Mesenchymal stem cell (in vitro differentiated cells and primary cell): Measurements from ENCODE around the gene IGSF11. TPM values are rescaled to one million over a fixed set of nuclear protein-coding genes. Genes with fewer than 3 reads are reported as not detected.

Experiments
- DNase-seq: peaks from one replicate; pipeline ENCODE4 v3.0.0-alpha.2; 2013
- H2AFZ ChIP-seq: one replicate; pipeline ENCODE4 v1.6.1; 2013; ENCODE audit warnings: low read depth, mild to moderate bottlenecking, control low read depth, inconsistent platforms, low read length, moderate library complexity
- H2AK5ac ChIP-seq: 2 replicates; pipeline ENCODE4 v1.6.1; 2013; ENCODE audit warnings: low read length, moderate library complexity, mild to moderate bottlenecking, inconsistent platforms; ENCODE audit not compliant: severe bottlenecking
- H2BK120ac ChIP-seq: one replicate; pipeline ENCODE4 v1.6.1; 2013; ENCODE audit warnings: low read depth, mild to moderate bottlenecking, inconsistent platforms, low read length, moderate library complexity
- H2BK12ac ChIP-seq, 2 experiments: one replicate each; pipeline ENCODE4 v1.6.1; 2013; ENCODE audit warnings: inconsistent platforms in 2 of 2, low read length in 2 of 2, mild to moderate bottlenecking in 2 of 2, moderate library complexity in 2 of 2, control low read depth in 1 of 2
- H2BK15ac ChIP-seq: one replicate; pipeline ENCODE4 v1.6.1; 2013; ENCODE audit warnings: mild to moderate bottlenecking, low read depth, inconsistent platforms; ENCODE audit not compliant: poor library complexity, severe bottlenecking
- H2BK5ac ChIP-seq: 2 replicates; pipeline ENCODE4 v1.6.1; 2013; ENCODE audit warnings: low read depth, mild to moderate bottlenecking, low read length, control low read depth, inconsistent platforms; ENCODE audit not compliant: poor library complexity, severe bottlenecking
- H3K14ac ChIP-seq, 2 experiments: one replicate each; pipeline ENCODE4 v1.6.1; 2013; ENCODE audit warnings: inconsistent platforms in 2 of 2, low read length in 2 of 2, control low read depth in 1 of 2, mild to moderate bottlenecking in 1 of 2, moderate library complexity in 1 of 2
- H3K18ac ChIP-seq, 2 experiments: one replicate each; pipeline ENCODE4 v1.6.1; 2013; ENCODE audit warnings: inconsistent platforms in 2 of 2, low read length in 2 of 2, control low read depth in 1 of 2, low read depth in 1 of 2, mild to moderate bottlenecking in 1 of 2
- H3K23ac ChIP-seq, 2 experiments: one replicate each; pipeline ENCODE4 v1.6.1; 2013; ENCODE audit warnings: inconsistent platforms in 2 of 2, low read length in 2 of 2, mild to moderate bottlenecking in 2 of 2, moderate library complexity in 2 of 2, control low read depth in 1 of 2
- H3K27ac ChIP-seq: 2 replicates; pipeline ENCODE4 v1.5.1; 2013; ENCODE audit warnings: mild to moderate bottlenecking, moderate library complexity, low read length, control low read depth, inconsistent platforms; ENCODE audit not compliant: poor library complexity, severe bottlenecking
- H3K27me3 ChIP-seq, 2 experiments: 2 replicates each; pipeline versions ENCODE4 v1.6.1 to v1.7.0; 2013; ENCODE audit warnings: low read length in 2 of 2, mild to moderate bottlenecking in 2 of 2, moderate library complexity in 2 of 2, control low read depth in 1 of 2, inconsistent platforms in 1 of 2; ENCODE audit not compliant: control insufficient read depth in 1 of 2, insufficient read depth in 1 of 2
- H3K36me3 ChIP-seq, 2 experiments: 2 replicates each; pipeline versions ENCODE4 v1.6.1 to v1.7.0; 2013; ENCODE audit warnings: low read length in 2 of 2, control low read depth in 1 of 2, inconsistent platforms in 1 of 2, low read depth in 1 of 2, mild to moderate bottlenecking in 1 of 2; ENCODE audit not compliant: insufficient read depth in 2 of 2, control insufficient read depth in 1 of 2
- H3K4ac ChIP-seq, 2 experiments: one replicate each; pipeline ENCODE4 v1.6.1; 2013; ENCODE audit warnings: inconsistent platforms in 2 of 2, low read length in 2 of 2, mild to moderate bottlenecking in 2 of 2, moderate library complexity in 2 of 2, control low read depth in 1 of 2, low read depth in 1 of 2
- H3K4me1 ChIP-seq: 2 replicates; pipeline ENCODE4 v1.6.1; 2013; ENCODE audit warnings: low read depth, low read length, control low read depth; ENCODE audit not compliant: control insufficient read depth, insufficient read depth
- H3K4me2 ChIP-seq: 2 replicates; pipeline ENCODE4 v1.6.1; 2013; ENCODE audit warnings: low read length, mild to moderate bottlenecking, inconsistent platforms; ENCODE audit not compliant: poor library complexity, severe bottlenecking
- H3K4me3 ChIP-seq, 2 experiments: 2 replicates each; pipeline versions ENCODE4 v1.5.1 to v1.7.0; 2013; ENCODE audit warnings: low read length in 2 of 2, mild to moderate bottlenecking in 2 of 2, control low read depth in 1 of 2, low read depth in 1 of 2; ENCODE audit not compliant: insufficient read depth in 1 of 2
- H3K79me1 ChIP-seq: replicated peaks from 2 replicates; pipeline ENCODE4 v1.6.1; 2013; ENCODE audit warnings: mild to moderate bottlenecking, control low read depth, low read length, inconsistent platforms; ENCODE audit not compliant: poor library complexity, severe bottlenecking
- H3K9ac ChIP-seq: 2 replicates; pipeline ENCODE4 v1.7.0; 2013; ENCODE audit warnings: mild to moderate bottlenecking, low read length, moderate library complexity
- H3K9me3 ChIP-seq: 2 replicates; pipeline ENCODE4 v1.7.0; 2013; ENCODE audit warnings: mild to moderate bottlenecking, low read length; ENCODE audit not compliant: control insufficient read depth
- H4K8ac ChIP-seq: one replicate; pipeline ENCODE4 v1.6.1; 2013; ENCODE audit warnings: inconsistent platforms, mild to moderate bottlenecking, low read length, moderate library complexity
- H4K91ac ChIP-seq: one replicate; pipeline ENCODE4 v1.6.1; 2013; ENCODE audit warnings: mild to moderate bottlenecking, low read length, inconsistent platforms
- WGBS: methylation state at CpG from one replicate; pipeline ENCODE4 v1.1.7; 2013; ENCODE audit warnings: mixed read lengths; 5-methylcytosine and 5-hydroxymethylcytosine counted together
- polyA plus RNA-seq, 2 experiments: library from polyadenylated mRNA; stranded (reverse); fragments of 200-250 nt; gene quantifications; one replicate each; pipeline ENCODE4 v1.2.3, GENCODE V29; 2013

The IGSF11 gene, protein sequence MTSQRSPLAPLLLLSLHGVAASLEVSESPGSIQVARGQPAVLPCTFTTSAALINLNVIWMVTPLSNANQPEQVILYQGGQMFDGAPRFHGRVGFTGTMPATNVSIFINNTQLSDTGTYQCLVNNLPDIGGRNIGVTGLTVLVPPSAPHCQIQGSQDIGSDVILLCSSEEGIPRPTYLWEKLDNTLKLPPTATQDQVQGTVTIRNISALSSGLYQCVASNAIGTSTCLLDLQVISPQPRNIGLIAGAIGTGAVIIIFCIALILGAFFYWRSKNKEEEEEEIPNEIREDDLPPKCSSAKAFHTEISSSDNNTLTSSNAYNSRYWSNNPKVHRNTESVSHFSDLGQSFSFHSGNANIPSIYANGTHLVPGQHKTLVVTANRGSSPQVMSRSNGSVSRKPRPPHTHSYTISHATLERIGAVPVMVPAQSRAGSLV
- not detected for polyA plus RNA-seq (2013, experiment 1 of 2)
- 0.08 TPM for polyA plus RNA-seq (2013, experiment 2 of 2)

DNA sequence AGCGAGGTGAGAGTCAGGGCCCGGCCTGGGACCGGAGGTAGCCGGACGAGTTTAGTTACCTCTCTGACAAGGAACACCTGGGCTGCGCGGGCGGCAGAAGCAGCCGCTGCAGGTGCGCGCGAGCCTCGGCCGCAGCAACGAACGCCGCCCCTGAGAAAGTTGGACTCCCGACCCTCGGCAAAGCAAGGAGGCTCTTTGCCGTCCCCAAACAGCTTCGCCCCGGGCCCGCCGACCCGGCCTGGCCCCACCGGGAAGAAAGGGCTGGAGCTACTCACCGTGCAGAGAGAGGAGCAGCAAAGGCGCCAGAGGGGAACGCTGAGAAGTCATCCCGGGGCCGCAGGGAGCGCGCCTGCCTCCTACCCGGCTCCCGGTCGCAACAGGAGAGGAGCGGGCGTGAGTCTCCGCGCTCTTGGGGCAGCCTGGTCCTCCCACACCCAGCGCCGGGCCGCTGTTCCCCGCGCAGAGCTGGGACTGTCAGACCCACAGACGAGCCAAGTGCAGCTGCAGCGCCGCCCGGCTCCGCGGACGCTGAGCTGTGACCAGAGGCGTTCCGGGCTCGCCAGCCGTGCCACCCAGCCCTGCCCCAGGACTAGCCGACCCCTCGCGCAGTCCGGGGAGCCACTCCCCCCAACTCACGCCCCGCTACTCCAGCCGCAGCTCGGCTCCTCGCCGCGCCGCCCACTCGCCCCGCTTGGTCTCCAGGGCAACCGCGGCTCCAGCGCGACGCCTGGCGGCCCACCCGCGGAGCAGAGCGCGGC is at the start of gene IGSF11:
TSS of gene IGSF11 (minus strand) at position 591 of the 758 bp plus-strand sequence. CDS start at position 327, 264 bp downstream.
- Histone ChIP-seq H3K36me3 (no peaks in the 10 kb centered on the region), H3K14ac (no peak within 1 kb of the TSS), H4K91ac (no peak within 1 kb of the TSS), H3K27me3 (peaks cover 37 to 57% of the 10 kb centered on the region in 2 experiments), H3K4me1 (peaks cover 9% of the 10 kb centered on the region), H3K18ac (no peak within 1 kb of the TSS), H2BK5ac (no peak within 1 kb of the TSS), H2BK15ac (no peak within 1 kb of the TSS), H3K4ac (no peak within 1 kb of the TSS), H3K27ac (no peak within 1 kb of the TSS), H2BK12ac (no peak within 1 kb of the TSS), H3K79me1 (no peaks in the 10 kb centered on the region), H2AK5ac (no peak within 1 kb of the TSS), H3K23ac (no peak within 1 kb of the TSS), H2BK120ac (no peak within 1 kb of the TSS), H4K8ac (no peak within 1 kb of the TSS), H3K4me3 (peak within 1 kb of the TSS; percentile 60 to 75), H3K9ac (no peak within 1 kb of the TSS), H3K9me3 (no peaks in the 10 kb centered on the region), H2AFZ (peak within 1 kb of the TSS; percentile 64), H3K4me2 (peak within 1 kb of the TSS; percentile 77)
- peak; percentile 50 for DNase-seq
- under 1% methylated on average over 72 of the region's 80 CpGs for WGBS

DNA sequence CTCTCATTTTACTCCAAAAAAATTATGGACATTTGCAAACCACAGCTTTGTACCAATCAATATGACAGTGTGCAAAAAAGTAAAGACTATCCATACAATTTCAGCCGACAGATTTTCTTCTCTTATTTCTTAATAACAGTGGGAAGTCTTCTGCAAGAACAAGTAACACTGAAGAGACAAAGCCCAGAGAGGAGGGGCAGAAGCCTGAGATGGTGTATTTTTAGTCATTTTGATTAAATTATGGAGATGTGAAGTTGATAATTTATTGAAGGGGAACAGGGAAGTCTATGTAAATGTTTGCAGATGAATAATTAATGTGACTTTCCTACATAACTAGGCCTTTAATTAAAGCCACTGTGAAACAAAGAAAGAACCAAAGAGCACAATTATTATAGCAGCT is 45.7 kb upstream of the IGSF11 start:
- no peak for DNase-seq
- no peak overlapping the region for H3K9ac ChIP-seq
- no peak overlapping the region for H2BK120ac ChIP-seq
- no peak overlapping the region for H4K8ac ChIP-seq
- no peak overlapping the region for H4K91ac ChIP-seq
- no peaks in the 10 kb centered on the region for H3K79me1 ChIP-seq
- no CpG with 5 or more reads among the region's 1 CpG for WGBS
- no peak overlapping the region for H2BK5ac ChIP-seq
- H3K9me3 ChIP-seq, result peaks cover 6% of the 10 kb centered on the region
- no peak overlapping the region for H3K23ac ChIP-seq
- no peak overlapping the region for H3K18ac ChIP-seq
- no peak overlapping the region for H2AK5ac ChIP-seq
- H2BK12ac ChIP-seq, result no peak overlapping the region
- no peak overlapping the region for H3K14ac ChIP-seq
- H3K4me3 ChIP-seq, result no peak overlapping the region
- H3K4ac ChIP-seq, result no peak overlapping the region
- H3K27me3 ChIP-seq, result no peaks in the 10 kb centered on the region
- no peaks in the 10 kb centered on the region for H3K36me3 ChIP-seq
- H2BK15ac ChIP-seq, result no peak overlapping the region
- H3K4me2 ChIP-seq, result no peak overlapping the region
- no peak overlapping the region for H2AFZ ChIP-seq
- no peak overlapping the region for H3K27ac ChIP-seq
- H3K4me1 ChIP-seq, result no peaks in the 10 kb centered on the region

DNA sequence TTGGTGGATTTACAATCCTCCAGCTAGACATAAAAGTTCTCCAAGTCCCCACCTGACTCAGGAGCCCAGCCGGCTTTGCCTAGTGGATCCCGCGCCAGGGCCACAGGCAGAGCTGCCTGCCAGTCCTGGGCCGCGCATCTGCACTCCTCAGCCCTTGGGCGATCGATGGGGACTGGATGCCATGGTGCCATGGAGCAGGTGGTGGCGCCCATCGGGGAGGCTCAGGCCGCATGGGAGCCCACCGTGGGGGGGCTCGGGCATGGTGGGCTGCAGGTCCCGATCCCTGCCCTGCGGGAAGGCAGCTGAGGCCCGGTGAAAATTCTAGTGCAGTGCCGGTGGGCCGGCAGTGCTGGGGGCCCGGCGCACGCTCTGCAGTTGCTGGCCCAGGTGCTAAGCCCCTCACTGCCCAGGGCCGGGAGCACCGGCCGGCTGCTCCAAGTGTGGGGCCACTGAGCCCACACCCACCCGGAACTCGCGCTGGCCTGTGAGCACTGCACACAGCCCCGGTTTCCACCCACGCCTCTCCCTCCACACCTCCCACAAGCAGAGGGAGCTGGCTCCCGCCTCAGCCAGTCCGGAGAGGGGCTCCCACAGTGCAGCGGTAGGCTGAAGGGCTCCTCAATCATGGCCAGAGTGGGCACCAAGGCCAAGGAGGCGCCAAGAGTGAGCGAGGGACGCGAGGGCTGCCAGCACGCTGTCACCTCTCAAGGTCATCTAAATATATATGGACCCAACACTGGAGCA is 38.8 kb upstream of the IGSF11 start:
- Histone ChIP-seq H3K4me3 (no peak overlapping the region), H2BK12ac (no peak overlapping the region), H3K23ac (no peak overlapping the region), H3K14ac (no peak overlapping the region), H3K9me3 (peaks cover 6% of the 10 kb centered on the region), H3K9ac (no peak overlapping the region), H4K91ac (no peak overlapping the region), H4K8ac (no peak overlapping the region), H2BK120ac (no peak overlapping the region), H2AFZ (no peak overlapping the region), H2BK5ac (no peak overlapping the region), H3K27ac (no peak overlapping the region), H3K79me1 (no peaks in the 10 kb centered on the region), H3K4me2 (no peak overlapping the region), H2AK5ac (no peak overlapping the region), H3K27me3 (no peaks in the 10 kb centered on the region), H3K4ac (no peak overlapping the region), H3K18ac (no peak overlapping the region), H3K36me3 (no peaks in the 10 kb centered on the region), H3K4me1 (no peaks in the 10 kb centered on the region), H2BK15ac (no peak overlapping the region)
- no peak for DNase-seq
- WGBS, result 91% methylated on average over 32 of the region's 36 CpGs
